ENCODE results near the gene MTHFSD.

DNA sequence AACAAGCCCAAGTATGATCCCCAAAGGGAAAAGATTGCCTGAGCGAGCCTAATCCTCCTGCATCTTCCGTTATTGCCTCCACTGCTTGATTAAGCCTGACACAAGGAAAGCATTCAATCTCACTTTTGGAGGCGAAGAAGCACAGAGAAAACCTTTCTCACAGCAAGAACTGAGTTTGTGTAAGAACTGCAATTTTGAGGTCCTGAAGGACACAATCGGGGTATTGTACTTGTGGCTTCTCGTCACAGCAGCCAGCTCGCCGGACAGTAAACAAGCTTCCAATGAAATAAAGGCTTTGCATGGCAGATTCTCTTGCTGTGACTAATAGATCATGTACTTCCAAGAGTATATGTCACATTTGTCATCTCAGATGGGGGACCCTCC, 63.4 kb downstream of the MTHFSD start:
- TF ChIP-seq, protein P1, sequence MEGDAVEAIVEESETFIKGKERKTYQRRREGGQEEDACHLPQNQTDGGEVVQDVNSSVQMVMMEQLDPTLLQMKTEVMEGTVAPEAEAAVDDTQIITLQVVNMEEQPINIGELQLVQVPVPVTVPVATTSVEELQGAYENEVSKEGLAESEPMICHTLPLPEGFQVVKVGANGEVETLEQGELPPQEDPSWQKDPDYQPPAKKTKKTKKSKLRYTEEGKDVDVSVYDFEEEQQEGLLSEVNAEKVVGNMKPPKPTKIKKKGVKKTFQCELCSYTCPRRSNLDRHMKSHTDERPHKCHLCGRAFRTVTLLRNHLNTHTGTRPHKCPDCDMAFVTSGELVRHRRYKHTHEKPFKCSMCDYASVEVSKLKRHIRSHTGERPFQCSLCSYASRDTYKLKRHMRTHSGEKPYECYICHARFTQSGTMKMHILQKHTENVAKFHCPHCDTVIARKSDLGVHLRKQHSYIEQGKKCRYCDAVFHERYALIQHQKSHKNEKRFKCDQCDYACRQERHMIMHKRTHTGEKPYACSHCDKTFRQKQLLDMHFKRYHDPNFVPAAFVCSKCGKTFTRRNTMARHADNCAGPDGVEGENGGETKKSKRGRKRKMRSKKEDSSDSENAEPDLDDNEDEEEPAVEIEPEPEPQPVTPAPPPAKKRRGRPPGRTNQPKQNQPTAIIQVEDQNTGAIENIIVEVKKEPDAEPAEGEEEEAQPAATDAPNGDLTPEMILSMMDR (IDR thresholded peaks at IDR 0.05): no peak
- no peak for TF ChIP-seq POLR2AphosphoS5 (IDR thresholded peaks at IDR 0.05)
- TF ChIP-seq POLR2A (IDR thresholded peaks at IDR 0.05): no peak
- no peak for TF ChIP-seq EP300 (IDR thresholded peaks at IDR 0.05)

Measured in gastroesophageal sphincter (tissue), 3 donors.